Lower leg skin (tissue), 4 donors: ENCODE measurements around the gene PDE1A. TPM values are rescaled to one million over a fixed set of nuclear protein-coding genes. Genes with fewer than 3 reads are reported as not detected.

ENCODE experiments used
- DNase-seq, 2 donors: peaks; one replicate each; pipeline ENCODE4 v3.0.0-alpha.2; 2019; ENCODE audit warnings: low spot score in 2 of 2
- H3K4me3 ChIP-seq: fragments of 200-600 bp; sonication (generic); 2 replicates; pipeline ENCODE4 v1.5.1; 2017; ENCODE audit warnings: mild to moderate bottlenecking, low read depth; ENCODE audit not compliant: poor library complexity, severe bottlenecking
- POLR2A ChIP-seq, 2 donors: fragments of 450-650 bp; IDR thresholded peaks; one replicate each; pipeline ENCODE4 v1.6.1; 2016 to 2017; ENCODE audit warnings: antibody characterized with exemption in 2 of 2, mild to moderate bottlenecking in 1 of 2, moderate library complexity in 1 of 2
- WGBS, 2 donors: methylation state at CpG; one replicate each; pipeline ENCODE4 v1.1.5; 2018; 5-methylcytosine and 5-hydroxymethylcytosine counted together
- intact Hi-C: fragments of 100-400 bp; cut with DNase I; formaldehyde crosslinking; loops from one replicate; pipeline ENCODE4 v1.15.0; 2023; ENCODE audit warnings: low total_unique reads
- total RNA-seq, 4 donors: library from RNA; depleted of rRNA; stranded (reverse); fragments of >200 nt; gene quantifications; one replicate each; pipeline ENCODE4 v1.1.0, GENCODE V29; 2016
- TF ChIP-seq, protein P1 (sequence below), 3 donors: fragments of 450-650 bp; IDR thresholded peaks; one replicate each; pipeline ENCODE4 v1.5.1; 2016; ENCODE audit warnings: antibody characterized with exemption in 3 of 3, mild to moderate bottlenecking in 3 of 3, moderate library complexity in 2 of 3

PDE1A gene
- total RNA-seq, 4 donors from 2014 or later = 0.11 to 4.3 (median 2.2) TPM

DNA sequence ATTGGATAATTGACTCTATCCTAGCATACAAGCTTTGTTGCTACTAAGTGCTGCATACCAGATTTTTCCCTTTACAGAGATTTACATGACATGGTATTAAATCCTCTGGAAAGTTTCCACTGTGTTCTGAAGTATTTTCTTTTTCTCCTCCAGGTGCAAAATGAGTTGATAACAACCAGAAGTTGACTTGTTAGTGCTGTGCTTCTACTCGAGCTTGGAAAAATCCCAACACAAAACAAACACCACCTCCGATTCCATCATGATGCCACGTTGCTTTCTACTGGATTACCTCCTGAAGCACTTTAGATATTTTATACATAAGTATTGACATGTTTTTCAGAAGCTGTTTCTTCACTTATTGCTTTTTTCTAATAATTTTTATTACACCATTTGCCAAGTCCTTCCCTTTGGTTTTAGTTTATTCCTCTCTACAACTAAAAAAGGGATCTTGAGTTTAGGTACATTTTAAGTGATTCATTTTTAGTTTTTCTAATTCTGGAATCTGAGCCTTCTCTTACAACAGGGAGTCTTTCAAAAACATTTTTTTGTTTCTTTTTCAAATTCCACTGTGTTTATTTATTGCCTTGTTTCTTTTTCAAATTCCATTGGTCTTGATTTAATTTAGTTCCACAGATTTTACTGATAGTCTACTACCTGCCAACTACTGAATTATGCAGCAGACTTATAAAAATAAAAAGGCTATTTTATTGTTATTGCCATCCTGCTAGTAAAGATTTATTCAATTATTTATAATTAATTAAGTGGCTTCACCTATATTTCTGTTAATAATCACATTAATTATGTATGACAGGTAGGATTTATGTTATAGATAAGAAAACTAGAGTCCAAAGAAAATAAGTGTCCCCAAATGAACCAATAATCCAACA is 297.8 kb downstream of the PDE1A start:
- TF ChIP-seq, protein P1, sequence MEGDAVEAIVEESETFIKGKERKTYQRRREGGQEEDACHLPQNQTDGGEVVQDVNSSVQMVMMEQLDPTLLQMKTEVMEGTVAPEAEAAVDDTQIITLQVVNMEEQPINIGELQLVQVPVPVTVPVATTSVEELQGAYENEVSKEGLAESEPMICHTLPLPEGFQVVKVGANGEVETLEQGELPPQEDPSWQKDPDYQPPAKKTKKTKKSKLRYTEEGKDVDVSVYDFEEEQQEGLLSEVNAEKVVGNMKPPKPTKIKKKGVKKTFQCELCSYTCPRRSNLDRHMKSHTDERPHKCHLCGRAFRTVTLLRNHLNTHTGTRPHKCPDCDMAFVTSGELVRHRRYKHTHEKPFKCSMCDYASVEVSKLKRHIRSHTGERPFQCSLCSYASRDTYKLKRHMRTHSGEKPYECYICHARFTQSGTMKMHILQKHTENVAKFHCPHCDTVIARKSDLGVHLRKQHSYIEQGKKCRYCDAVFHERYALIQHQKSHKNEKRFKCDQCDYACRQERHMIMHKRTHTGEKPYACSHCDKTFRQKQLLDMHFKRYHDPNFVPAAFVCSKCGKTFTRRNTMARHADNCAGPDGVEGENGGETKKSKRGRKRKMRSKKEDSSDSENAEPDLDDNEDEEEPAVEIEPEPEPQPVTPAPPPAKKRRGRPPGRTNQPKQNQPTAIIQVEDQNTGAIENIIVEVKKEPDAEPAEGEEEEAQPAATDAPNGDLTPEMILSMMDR (IDR thresholded peaks at IDR 0.05) = no peak
- TF ChIP-seq POLR2A (IDR thresholded peaks at IDR 0.05) = no peak
- DNase-seq = no peak
- intact Hi-C loops = no loop called here
- WGBS, 2 donors = 26 to 31% methylated on average over 3 of the region's 3 CpGs
- no peak overlapping the region for H3K4me3 ChIP-seq

DNA sequence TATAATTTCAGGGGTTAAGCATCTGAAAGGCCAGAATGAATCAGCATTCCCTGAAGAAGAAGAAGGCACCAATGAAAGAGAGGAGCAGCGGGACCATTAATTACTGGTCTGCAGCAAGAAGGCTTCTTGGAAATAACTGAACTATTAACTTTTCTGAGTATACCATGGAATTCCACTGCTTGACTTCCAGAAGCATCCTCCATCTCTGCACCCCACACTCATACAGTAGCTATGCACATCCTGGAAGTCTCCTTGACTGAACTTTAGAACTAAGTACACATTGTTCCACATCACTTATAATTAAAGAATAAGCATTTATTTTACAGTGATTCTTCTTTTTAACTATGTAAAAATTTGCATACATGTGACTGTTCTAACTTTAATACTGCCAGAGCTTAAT is 309.6 kb downstream of the PDE1A start:
- 87 to 88% methylated on average over 1 of the region's 1 CpG for WGBS, 2 donors
- no peak for DNase-seq
- no peak overlapping the region for H3K4me3 ChIP-seq
- TF ChIP-seq, protein P1 (IDR thresholded peaks at IDR 0.05) = no peak
- no peak for TF ChIP-seq POLR2A (IDR thresholded peaks at IDR 0.05)
- intact Hi-C loops = no loop called here

DNA sequence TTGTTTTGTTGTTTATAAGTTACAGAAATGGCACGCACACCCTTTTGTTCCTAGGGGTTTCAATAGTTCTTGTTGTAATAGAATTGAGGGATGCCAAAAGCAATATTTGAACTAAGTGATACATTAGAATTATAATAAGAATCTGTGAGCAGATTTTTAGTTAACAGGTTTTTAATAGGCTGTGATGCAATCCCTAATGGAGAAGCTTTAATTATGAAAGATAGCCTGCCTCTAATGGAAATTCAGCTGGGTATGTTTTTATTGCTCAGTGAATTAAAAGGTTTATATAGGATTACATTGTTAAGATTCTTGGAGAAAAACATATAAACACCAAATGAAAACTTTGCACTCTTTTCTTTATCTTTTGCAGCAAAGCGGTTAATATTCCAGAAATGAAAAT is 310.1 kb downstream of the PDE1A start:
- no peak for DNase-seq
- H3K4me3 ChIP-seq = no peak overlapping the region
- intact Hi-C loops = no loop called here
- TF ChIP-seq, protein P1 (IDR thresholded peaks at IDR 0.05) = no peak
- TF ChIP-seq POLR2A (IDR thresholded peaks at IDR 0.05) = no peak
- 85 to 90% methylated on average over 2 of the region's 2 CpGs for WGBS, 2 donors

DNA sequence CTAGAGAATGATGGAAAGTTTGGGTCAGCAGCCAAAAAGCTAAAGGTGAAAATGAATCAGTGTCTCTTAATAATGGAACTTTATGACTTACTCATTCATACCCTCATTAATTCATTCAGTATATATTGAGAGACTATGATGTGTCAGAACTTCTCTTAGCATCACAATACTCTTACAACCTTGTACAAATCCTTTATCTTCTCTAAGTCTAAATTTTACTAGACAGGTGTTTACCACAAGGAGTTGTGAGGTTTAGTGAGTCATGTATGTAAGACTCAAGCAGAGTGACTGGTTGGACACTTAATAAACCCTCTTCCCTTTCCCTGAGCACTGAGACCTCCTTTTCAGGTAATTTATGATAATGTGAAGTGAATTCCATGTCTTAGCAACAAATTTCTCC is 311.6 kb downstream of the PDE1A start:
- no peak for TF ChIP-seq POLR2A (IDR thresholded peaks at IDR 0.05)
- TF ChIP-seq, protein P1 (IDR thresholded peaks at IDR 0.05) = no peak
- DNase-seq = no peak
- no peak overlapping the region for H3K4me3 ChIP-seq
- intact Hi-C loops = no loop called here

DNA sequence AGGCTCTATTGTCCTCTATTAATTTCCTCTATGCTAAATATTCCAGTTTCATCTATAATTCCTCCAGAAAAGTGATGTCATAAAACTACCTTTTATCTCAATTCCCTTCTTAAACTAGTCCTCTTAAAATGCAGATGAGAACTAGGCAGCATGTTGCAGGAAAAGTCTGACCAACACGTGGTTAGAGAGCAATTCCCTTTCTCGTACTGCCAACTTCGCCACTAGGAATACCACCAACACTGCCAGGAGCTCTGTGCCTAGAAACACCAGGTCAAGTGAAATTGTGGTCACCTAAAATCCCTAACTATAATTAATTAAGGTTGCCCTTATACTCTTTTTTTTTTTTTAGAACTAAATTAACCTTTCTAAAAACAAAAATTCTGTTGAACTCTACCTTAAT is 313.5 kb downstream of the PDE1A start:
- no peak overlapping the region for H3K4me3 ChIP-seq
- intact Hi-C loops = no loop called here
- no peak for TF ChIP-seq POLR2A (IDR thresholded peaks at IDR 0.05)
- TF ChIP-seq, protein P1 (IDR thresholded peaks at IDR 0.05) = no peak
- no peak for DNase-seq
- WGBS, 2 donors = 74 to 83% methylated on average over 3 of the region's 3 CpGs
